ENCODE data around the gene UBXN10. TPM values are rescaled to one million over a fixed set of nuclear protein-coding genes. Genes with fewer than 3 reads are reported as not detected.

Gene UBXN10
- total RNA-seq, 1 donor from 2014 or later = 0.37 TPM

DNA sequence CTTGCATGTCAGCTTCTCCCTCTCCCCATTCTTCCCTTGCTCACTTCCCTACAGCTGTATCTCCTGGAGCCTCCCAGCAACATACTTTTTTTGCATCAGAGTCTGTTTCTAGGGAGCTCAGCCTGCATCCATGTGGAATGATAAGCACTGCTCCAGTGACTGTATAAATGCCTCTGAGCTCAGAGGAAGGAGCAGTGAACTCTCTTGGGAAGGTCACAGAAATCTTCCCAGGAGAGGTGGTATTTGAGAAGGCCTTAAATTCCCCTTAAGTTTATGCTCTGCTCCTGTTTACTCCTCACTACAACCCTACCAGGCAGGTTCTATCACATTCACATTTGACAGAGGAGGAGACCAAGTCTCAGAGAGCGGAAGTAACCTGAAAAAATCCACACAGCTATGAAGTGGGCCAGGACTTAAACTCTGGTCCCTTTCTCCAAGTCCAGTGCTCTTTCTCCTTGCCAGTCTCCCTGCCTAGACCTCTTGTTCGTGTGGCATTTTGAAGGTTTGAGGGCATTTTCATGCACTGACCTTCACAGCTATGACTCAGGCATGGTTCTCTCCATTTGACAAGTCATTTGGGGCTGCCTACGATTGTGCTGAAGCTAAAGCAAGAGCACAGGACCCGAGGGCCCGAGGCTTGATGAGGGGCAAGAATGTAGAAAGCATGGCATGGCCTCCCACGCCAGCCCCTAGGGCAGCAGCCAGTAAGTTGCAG, 5.6 kb upstream of the UBXN10 start:
- Histone ChIP-seq H3K4me3 (no peak overlapping the region), H3K4me1 (no peaks in the 10 kb centered on the region), H4K20me1 (ENCODE audit: low read depth) (no peaks in the 10 kb centered on the region), H2AFZ (replicated peaks) (no peak overlapping the region), H3K27ac (no peak overlapping the region), H3K79me2 (ENCODE audit: low read depth) (no peaks in the 10 kb centered on the region), H3K9me3 (ENCODE audit: low read depth) (no peaks in the 10 kb centered on the region), H3K9ac (no peak overlapping the region), H3K4me2 (no peak overlapping the region), H3K27me3 (peaks cover 41% of the 10 kb centered on the region), H3K36me3 (no peaks in the 10 kb centered on the region), H3F3A (ENCODE audit: low read depth) (no peaks in the 10 kb centered on the region)
- DNase-seq (ENCODE audit: low spot score) = no peak
- H3K9me3 Mint-ChIP-seq = no peaks in the 10 kb centered on the region
- H3K4me3 Mint-ChIP-seq = no peak overlapping the region
- H3K4me1 Mint-ChIP-seq = peaks cover 7% of the 10 kb centered on the region
- TF ChIP-seq EZH2 (IDR thresholded peaks at IDR 0.05) (no peak), EZH2phosphoT487 (IDR thresholded peaks at IDR 0.05) (no peak)
- TF ChIP-seq, protein P1, sequence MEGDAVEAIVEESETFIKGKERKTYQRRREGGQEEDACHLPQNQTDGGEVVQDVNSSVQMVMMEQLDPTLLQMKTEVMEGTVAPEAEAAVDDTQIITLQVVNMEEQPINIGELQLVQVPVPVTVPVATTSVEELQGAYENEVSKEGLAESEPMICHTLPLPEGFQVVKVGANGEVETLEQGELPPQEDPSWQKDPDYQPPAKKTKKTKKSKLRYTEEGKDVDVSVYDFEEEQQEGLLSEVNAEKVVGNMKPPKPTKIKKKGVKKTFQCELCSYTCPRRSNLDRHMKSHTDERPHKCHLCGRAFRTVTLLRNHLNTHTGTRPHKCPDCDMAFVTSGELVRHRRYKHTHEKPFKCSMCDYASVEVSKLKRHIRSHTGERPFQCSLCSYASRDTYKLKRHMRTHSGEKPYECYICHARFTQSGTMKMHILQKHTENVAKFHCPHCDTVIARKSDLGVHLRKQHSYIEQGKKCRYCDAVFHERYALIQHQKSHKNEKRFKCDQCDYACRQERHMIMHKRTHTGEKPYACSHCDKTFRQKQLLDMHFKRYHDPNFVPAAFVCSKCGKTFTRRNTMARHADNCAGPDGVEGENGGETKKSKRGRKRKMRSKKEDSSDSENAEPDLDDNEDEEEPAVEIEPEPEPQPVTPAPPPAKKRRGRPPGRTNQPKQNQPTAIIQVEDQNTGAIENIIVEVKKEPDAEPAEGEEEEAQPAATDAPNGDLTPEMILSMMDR (IDR thresholded peaks at IDR 0.05) = no peak
- H3K27ac Mint-ChIP-seq = no peak overlapping the region
- peaks cover 15% of the 10 kb centered on the region for H3K27me3 Mint-ChIP-seq (ENCODE audit: insufficient read depth, low read depth)
- H3K36me3 Mint-ChIP-seq = no peaks in the 10 kb centered on the region

DNA sequence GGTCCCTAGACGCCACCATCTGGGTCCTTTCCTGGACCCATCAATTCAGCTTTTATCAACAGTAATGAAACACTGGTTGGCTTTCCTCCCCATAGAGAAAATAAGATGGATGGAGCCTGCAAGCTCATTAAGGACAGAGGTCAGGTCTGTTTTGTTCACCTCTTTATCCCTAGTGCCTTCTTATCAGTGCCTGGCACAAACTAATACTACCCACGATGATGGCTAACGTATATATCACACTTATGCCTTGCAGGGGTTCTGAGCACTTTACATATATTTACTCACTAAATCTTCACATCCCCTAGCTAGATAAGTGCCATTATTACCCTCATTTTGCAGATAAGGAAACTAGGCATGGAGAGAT, 5.1 kb upstream of the UBXN10 start:
- peaks cover 10% of the 10 kb centered on the region for H3K4me1 Mint-ChIP-seq
- no peaks in the 10 kb centered on the region for H3K4me1 ChIP-seq
- H3K27ac ChIP-seq = no peak overlapping the region
- H3K4me3 ChIP-seq = no peak overlapping the region
- no peak overlapping the region for H3K9ac ChIP-seq
- no peak overlapping the region for H3K27ac Mint-ChIP-seq
- DNase-seq (ENCODE audit: low spot score) = no peak
- H3K36me3 Mint-ChIP-seq = no peaks in the 10 kb centered on the region
- H3K4me2 ChIP-seq = no peak overlapping the region
- peaks cover 46% of the 10 kb centered on the region for H3K27me3 ChIP-seq
- peaks cover 4% of the 10 kb centered on the region for H3F3A ChIP-seq (ENCODE audit: low read depth)
- H4K20me1 ChIP-seq (ENCODE audit: low read depth) = no peaks in the 10 kb centered on the region
- TF ChIP-seq EZH2 (IDR thresholded peaks at IDR 0.05) (no peak), EZH2phosphoT487 (IDR thresholded peaks at IDR 0.05) (no peak)
- TF ChIP-seq, protein P1 (IDR thresholded peaks at IDR 0.05) = no peak
- H3K36me3 ChIP-seq = no peaks in the 10 kb centered on the region
- H2AFZ ChIP-seq (replicated peaks) = no peak overlapping the region
- H3K9me3 ChIP-seq (ENCODE audit: low read depth) = no peaks in the 10 kb centered on the region
- no peak overlapping the region for H3K4me3 Mint-ChIP-seq
- H3K9me3 Mint-ChIP-seq = no peaks in the 10 kb centered on the region
- no peaks in the 10 kb centered on the region for H3K79me2 ChIP-seq (ENCODE audit: low read depth)
- peaks cover 15% of the 10 kb centered on the region for H3K27me3 Mint-ChIP-seq (ENCODE audit: insufficient read depth, low read depth)

DNA sequence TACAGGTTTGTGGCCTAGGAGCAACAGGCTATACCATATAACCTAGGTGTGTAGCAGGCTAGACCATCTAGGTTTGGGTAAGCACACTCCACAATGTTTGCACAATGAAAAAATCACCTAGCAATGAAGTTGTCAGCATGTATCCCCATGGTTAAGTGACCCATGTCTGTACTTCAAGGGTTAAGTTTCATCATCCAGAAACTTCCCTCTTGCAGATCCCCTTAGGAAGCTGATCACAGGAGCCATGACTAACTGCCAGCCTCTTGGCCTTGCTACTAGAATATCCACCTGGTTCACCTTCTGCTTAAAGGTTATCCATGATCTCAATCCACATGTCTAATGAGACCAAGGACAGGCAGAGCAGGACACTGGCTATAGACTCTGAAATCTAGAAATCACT, 3.5 kb upstream of the UBXN10 start:
- Histone ChIP-seq H3F3A (ENCODE audit: low read depth) (peaks cover 4% of the 10 kb centered on the region), H3K27me3 (peaks cover 53% of the 10 kb centered on the region), H4K20me1 (ENCODE audit: low read depth) (no peaks in the 10 kb centered on the region), H2AFZ (replicated peaks) (no peak overlapping the region), H3K4me1 (no peaks in the 10 kb centered on the region), H3K36me3 (no peaks in the 10 kb centered on the region), H3K9ac (no peak overlapping the region), H3K4me3 (no peak overlapping the region), H3K79me2 (ENCODE audit: low read depth) (no peaks in the 10 kb centered on the region), H3K27ac (no peak overlapping the region), H3K9me3 (ENCODE audit: low read depth) (no peaks in the 10 kb centered on the region), H3K4me2 (no peak overlapping the region)
- TF ChIP-seq EZH2phosphoT487 (IDR thresholded peaks at IDR 0.05) (no peak), EZH2 (IDR thresholded peaks at IDR 0.05) (no peak)
- TF ChIP-seq, protein P1 (IDR thresholded peaks at IDR 0.05) = no peak
- Mint-ChIP-seq H3K27ac (no peak overlapping the region), H3K9me3 (no peaks in the 10 kb centered on the region), H3K4me1 (peaks cover 21% of the 10 kb centered on the region), H3K36me3 (no peaks in the 10 kb centered on the region), H3K4me3 (no peak overlapping the region), H3K27me3 (ENCODE audit: insufficient read depth, low read depth) (peaks cover 15% of the 10 kb centered on the region)
- no peak for DNase-seq (ENCODE audit: low spot score)

Measured in neural progenitor cell (in vitro differentiated cells).